HG02610 (cell line): Measurements from ENCODE around the gene KIF25.

Source experiments
- ATAC-seq: cut with Tn5 transposase; IDR thresholded peaks from one replicate; pipeline ENCODE4 v1.9.1; 2021; ENCODE audit warnings: mild to moderate bottlenecking, moderate library complexity; ENCODE audit not compliant: unreplicated experiment

KIF25 gene

DNA sequence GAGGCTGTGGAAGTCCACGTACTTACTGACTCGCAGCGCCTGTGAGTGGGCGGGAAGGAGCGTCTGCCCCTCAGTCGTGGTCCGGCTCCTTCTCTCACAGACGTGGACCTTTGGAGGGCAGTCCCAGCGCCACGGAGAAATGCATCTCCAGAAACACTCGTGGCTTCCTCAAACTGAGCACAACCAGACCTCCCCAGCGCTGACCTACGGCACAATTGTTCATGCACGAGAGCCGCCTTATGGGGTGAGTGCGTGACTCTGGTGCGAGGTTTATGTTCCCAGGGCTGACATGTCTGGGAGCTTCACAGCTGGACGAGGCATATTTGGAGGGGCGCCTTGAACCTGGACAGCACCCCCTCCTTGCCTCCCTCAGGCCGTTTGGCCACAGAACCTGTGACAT, 51.8 kb downstream of the KIF25 start:
- ATAC-seq, result no peak

DNA sequence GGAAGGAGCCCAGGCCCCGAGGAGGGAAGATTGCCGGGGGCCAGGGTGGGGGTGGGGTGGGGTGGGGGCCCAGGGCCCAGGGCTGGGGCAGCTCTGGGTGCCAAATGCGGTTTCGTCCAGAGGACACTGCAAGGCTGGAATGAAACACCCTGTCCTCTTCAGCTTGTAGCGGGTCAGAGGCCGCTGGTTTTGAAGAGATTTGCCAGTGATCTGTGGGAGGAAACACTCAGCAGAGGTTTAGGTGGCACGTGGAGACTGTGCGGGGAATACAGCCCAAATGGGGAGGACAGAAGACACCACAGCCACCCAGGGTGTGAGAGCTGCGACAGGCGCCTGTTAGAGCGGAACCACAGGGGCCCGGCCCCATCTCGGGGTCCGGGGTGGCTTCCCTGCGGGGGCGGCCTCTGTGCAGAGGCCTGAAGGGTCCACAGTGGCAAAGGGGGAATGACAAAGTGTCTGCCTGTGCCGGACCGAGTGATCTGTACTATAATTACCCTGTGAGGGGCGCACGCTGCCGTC, 52.3 kb downstream of the KIF25 start:
- no peak for ATAC-seq

DNA sequence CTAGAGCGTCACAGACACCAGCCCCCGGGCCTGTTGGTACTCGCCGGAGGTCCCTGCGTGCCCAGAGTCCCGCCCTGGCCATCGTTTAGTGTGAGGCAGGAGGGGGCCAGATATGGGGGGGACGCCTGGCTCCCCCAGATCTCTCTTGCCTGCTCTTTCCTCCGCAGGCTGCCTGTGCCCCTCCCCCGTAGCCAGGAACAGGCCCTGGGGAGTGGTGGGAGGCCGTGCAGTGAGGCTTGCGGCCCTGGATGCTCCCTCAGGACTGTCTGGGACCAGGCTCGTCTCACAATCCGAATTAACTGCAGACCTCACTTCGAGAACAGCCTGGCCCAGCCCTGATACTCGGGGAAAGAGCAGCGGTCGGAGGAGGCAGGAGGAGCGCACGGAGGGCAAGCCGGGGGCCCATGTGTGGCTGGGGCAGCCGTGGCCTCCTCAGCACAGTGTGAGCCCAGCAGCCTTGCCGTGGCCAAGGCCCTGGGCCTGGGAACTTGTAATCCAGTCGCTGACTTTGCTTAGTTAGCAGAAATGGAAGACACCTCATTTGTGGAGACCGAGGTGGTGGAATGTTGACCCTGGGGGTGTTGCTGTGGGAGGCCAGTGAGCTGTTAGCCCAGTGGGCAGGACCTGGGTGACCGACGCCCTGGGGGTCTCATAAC, 52.9 kb downstream of the KIF25 start:
- no peak for ATAC-seq

DNA sequence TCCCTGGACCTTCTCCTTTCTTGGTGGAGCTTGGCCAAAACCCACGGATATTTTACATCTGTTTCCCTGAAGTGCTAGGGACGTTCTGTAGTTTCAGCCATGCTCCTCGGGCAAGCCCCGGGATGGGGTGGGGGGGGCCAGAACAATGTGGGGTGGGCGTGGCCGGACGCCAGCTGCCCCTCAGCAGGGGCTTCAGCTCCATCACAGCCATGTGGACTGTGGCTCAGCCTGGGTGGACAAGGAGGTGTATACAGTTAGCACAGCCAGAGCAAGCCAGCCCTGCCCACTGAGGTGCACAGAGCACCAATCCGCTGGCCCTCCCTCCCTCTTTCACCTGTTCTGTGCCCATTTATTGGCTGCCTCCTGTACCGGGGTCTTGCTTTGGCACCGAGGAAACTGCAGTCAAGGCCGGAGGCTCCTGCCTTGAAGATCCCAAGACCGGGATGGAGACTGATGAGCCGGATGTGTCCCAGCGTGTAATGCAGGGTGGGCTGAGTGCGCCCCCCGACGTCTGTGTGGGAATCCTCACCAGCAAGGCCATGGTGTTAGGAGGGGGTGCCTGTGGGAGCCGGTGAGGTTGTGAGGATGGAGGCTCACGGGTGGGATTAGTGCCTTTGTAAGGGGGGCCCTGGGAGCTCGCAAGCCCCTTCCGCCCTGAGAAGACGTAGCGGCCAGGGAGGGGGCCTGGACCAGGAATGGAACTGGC, 53.6 kb downstream of the KIF25 start:
- ATAC-seq, result no peak

DNA sequence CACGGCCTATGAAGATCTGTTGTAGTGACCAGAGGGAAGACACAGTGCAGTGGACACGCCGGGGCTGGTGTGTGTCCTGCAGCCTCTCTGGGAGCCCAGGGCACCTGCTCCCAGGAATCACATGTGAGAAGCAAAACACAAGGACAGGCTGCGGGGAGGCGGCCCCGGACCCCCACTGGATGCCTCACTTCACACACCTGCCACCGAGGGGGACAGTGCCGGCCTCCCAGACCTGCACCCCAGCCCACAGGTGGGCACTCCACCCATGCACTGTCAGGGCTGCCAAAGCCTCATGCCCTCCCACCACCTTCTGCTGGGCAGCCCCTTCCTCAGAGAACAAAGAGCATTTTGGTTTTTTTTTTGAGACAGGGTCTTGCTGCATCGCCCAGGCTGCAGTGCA, 54.2 kb downstream of the KIF25 start:
- ATAC-seq, result no peak

DNA sequence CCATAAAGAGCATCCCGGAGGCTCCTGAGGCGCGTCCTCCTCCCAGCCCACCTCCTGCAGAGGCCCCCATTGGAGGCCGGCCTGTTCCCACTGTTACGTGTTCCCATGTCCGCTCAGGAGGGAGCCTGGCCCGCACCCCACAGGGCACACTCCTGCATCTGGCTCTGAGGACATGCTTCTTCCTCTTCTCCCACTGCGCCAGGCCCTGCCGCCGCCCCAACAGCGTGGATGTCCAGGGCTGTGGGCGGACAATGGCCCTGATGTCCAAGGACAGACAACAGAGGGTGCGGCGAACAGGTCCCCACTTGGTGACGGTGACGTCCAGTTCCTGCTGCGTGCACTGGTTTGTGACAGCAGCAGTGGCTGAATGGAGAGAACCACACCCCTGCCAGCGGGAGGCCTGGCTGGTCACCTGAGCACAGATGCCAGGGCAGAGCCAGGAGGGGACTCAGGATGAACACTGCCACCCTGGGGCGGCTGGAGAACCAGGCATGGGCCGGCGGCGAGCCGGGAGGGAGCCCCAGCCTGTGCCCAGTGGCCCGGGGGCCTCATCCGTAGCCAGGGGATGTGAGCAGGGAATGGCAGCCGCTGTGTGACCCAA, 54.9 kb downstream of the KIF25 start:
- ATAC-seq, result no peak

DNA sequence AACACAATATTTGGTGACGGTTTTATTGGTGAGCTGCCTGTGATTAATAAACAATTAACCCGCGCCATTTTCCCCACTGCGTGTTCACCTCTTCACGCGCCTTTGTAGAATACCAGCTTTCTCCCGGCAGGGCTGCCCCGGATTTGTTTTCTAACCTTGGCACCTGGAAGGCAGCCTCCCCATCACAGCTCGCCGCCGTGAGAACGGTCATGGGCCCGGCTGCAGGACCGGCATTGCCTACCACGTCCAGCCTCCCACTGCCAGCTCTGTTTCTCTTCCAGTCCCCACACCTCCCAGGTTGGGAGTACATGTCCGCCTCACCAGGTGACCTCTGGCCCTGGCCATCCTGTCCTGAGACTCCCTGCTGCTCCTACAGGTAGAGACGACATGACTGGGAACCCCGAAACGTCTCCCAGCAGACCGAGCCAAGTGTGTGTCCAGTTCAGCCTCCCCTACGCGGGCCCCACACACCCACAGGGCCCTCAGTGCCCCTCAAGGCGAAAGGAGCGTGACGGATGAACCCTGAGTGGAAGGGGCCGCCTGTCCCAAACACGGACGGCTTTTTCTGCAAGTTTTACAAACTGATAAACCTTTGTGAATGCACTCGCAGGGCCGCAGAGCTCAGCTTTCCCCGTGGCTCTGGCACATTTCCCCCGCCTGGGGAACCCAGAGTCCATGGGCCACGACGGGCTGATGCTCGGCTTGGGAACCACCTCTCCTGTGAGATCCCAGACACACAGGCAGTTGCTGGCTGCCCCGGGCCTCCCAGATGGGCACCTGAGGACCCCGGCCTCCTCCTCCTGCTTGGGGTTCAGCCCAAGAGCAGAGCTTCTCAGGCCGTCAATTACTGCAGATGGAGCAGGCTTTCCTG, 55.9 kb downstream of the KIF25 start:
- ATAC-seq, result no peak

DNA sequence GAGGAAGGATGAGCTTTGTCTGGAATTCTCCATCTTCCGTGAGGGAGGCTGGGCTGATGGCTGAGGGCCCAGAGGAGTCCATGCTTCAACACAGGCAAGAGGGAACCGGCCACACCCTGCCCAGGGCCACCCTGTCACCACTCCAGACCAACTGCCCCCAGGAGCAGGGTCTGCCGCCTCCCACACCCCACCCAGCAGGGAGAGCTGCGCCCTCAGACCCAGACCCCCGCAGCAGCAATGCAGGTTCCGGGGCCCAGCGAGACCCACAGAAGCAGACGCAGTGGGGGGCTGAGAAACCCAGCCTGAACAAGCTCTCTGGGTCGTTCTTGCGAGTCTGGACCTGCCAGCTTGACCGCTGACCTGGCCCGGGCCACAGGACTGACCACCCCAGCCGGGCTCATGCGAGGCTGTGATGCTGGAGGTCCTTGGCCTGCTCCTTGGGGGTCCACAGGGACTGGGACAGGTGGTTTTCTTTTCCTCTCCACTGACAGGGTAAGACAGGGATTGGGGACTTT, 56.5 kb downstream of the KIF25 start:
- ATAC-seq, result no peak

DNA sequence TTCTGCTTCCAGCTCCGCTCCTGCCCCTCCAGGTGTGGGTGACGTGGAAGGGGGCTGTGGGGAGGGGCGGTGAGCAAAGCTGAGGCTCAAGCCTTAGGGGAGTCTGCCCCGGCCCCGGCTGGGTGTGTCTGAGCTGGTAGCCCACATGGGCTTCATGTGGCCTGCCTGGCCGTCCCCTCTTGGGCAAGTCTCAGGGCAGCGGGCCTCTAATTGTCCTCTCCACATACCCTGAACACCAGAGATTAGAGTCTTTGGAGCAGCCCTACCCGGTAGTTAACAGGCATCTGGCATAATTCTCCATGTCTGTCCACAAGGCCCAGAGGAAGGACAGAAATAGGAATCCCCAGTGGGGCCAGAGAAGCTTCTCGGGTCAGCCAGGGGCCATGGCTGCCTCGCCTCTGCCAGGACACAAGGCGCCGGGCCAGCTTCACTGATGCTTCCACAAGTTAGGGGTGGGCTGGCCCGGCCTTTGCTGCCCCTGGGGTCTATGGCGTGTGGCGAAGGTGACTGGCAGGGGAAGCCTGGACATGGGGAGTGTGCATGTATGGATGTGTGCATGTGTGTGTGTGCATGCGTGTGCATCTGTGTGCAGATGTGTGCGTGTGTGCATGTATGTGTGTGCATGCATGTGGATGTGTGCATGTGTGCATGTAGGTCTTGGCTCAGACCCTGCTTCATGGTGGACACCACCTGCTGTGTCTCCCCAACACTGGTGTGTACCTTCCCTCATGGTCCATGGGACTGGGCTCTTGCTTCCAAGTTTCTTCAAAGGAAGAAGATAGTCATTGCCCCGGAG, 57.5 kb downstream of the KIF25 start:
- ATAC-seq, result no peak

DNA sequence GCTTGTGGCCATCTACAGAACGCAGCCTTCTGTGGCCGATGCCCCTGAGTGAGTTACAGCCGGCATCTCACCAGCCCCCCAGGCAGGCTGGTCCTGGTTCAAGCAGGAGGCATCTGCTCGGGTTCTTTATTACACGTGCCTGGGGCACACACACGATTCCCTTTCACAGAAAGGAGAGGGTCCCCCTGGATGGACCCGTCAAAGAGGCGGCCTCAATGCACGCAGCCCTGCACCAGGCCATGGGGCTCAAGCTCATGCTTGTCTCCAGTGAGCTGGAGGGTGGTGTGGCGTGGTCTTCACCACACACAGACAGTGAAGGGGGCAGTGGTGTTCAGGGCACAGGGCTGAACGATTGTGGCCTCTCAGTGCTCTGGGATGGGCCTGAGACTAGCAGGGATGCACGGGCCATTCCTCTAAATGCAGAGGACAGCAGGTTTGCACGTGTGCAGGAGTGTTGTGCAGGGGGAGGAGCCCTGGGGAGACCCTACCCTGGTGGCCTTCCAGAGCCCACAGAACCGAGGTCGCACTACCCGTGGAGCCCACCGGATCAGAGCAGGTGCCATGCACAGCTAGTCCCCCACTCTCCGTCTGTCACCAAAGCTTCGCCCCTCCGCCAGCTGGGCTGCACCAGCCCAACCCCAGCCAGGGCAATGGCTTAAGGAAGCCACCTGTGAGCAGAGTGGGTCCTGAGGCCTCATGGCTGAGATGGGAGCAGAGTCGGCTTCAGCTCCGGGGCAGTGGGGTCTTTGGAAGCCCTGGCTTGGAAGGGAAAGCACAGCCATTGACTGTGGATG, 58.4 kb downstream of the KIF25 start:
- no peak for ATAC-seq

DNA sequence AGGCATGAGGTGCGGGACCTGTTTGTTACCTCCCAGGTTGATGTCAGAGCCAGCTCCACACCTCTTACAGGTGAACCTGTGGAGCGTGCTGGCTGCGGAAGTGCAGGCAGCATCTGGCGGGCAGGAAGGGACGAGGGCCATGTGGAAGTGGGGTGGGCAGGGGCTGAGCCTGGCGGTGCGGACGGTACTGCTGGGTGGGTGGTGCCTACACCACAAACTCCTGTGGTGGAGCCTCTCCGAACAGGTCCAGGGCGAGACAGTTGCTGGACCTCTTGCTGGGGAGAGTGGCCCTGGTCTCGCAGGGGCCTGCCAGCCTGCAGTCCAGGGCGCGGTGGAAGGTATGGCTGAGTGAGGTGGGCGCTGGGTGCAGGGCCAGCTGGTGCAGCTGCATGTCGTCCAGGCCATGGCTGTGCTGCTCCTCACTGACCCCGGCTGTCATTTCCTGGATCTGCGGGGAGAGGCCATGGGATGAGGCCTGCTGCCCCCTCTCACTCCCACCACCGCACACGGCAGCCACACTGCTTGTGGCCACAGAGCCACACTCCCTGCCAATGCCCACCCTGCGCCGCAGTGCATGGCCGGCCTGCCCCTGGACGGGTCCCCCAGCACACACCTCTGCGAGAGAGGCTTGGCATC, 59.5 kb downstream of the KIF25 start:
- ATAC-seq, result no peak

DNA sequence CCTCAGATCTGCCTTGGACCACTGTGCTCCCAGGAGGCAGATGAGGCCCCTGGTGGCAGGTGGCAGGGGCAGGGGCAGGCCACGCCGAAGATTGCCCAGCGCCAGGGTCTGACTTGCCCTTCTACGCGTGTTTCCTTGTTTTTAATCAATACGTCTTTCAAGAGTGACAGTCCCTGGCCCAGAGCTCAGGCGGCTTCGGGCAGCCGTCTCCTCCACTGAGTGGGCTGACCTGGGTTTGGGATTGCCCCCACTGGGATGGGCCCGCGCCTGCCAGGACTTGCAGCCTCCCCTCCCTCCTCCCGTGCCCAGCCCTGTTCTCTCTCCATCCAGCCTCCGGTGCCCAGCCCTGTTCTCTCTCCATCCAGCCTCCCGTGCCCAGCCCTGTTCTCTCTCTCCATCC, 60.4 kb downstream of the KIF25 start:
- no peak for ATAC-seq

DNA sequence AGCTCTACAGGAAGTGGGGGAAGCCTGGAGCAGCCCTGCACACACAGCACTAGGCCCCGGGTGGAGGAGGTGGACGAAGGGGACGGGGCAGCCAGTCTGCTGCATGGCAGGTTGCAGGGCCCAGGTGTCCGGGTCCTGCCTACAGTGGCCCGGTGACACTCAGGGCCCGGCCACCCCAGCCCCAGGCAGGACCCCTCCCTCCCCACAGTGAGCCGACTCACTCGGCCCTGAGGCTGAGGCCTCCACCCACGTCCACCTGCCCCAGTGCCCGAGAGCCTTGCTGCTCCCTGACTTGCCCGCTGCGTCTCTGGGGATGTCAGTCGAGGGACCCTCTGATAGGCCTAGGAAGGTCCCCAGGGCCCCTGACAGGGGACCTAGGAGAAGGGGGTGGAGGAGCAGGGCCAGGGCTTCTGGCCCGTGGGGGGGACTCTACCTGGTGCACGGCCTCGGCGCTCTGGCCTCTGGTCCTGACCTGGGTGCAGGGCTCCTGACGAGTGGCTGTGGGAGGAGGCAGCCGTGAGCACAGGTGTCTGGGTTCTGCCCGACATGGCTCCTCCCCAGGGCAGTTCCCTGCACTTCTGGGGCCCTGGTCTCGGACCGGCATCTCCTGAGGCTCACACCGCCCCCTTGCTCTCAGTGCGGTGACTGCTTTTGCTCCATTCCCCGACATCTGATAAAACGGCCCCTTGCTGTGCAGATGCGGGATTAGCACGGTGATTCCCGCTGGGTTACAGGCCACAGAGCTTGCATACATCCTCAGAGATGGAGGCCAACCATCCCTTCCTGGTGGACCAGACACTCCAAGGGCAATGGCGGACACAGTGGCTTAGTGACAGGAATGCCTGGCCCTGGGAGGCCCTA, 61.5 kb downstream of the KIF25 start:
- ATAC-seq, result no peak

DNA sequence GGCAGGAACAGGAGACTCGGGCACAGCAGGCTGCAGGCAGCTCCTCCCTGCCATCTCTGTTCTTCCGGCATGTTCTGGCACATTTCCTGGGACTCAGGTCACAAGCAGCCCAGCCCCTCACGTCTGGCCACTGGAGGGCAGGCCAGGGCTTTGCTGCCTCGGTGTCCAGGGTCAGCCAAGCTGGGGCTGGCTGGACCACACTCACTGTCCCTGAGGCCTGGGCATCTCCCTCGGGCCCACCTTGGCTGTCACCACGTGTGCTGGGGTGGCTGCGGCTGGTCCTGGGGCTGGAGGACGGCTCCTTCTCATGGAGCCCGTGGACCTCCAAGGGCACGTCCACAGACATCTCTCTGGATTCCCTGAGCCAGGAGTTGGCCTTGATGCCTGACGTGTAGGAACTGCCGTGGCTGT, 63.1 kb downstream of the KIF25 start:
- ATAC-seq, result no peak

DNA sequence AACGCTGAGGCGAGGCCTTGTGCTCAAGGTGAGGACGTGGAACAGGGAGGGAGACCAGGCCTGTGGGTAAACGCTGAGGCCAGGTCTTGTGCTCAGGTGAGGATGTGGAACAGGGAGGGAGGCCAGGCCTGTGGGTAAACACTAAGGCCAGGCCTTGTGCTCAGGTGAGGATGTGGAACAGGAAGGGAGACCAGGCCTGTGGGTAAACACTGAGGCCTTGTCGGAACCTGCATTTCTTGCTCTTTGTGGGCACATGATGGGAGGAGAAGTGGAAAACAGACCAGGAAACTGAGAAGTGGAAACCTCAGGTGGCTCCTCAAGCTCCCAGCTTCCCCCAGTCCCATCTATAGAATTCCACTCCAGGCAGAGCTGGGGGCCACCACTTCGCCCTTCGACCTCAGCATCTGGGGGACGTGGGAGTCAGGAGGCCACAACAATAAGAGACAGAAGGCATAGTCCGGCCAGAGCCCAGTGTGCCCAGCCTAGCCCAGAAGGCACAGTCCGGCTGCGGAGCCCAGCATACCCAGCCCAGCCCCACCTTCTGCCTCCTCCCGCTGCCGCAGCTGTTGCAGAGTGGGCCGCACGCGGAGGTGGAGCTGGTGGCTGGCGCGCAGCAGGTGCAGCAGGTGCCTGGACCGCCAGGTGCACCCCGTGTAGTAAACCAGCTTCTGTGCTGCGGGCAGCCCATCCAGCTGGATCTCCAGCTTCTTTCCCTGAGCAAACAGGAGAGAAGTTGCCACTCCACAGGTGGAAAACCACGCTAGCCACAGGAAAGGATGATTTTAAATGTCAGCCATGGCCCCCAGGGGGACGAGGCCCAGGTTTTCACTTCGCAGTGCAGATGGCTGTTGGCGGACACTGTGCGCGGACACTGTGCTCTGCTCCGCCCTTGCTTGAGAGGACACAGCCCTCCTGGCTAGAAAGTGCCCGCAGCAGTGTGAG, 64.1 kb downstream of the KIF25 start:
- no peak for ATAC-seq

DNA sequence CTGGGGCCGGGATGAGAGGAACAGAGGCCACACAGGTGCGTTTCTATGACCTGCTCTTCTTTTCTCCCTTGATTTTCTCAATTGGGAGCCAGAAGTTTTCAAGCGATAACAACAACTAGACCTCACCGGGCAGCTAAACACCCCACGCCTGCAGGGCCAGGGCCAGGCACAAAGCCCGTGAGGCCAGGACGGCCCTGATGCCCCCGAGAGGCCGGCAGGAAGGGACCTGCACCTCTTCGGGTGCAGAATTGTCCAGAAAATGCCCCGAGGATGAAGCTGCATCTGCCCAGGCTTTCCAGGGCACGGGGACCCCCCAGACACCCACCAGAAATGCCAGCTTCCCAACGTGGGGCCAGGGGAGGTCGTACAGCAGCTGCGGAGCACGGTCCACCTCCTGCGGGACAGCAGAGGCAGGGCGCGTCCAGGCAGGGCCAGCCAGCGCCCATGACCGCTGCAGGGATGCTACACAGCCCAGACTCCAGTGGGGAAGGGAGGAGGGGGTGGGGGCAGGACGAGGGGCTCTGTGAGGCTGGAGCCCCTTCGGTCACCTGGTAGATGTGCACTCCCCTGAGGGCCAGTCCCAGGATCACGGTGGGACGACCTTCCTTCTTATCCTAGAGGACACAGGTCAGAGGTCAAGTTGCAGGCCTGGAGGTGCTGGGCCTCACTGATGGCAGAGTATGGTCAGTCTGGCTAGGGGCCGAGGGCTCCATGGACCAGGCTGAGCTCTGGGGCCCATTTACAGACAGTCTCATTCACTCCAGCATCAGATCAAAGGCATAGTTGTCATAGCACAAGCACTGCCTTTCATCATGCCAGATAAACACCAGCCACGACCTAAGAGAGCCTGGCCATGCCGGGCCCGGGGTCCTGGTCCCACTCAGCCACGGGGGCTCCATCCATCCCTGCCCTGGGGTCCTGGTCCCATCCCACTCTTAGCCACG, 65.1 kb downstream of the KIF25 start:
- no peak for ATAC-seq
